Mucosa of rectum (tissue), 2 donors: ENCODE data around the gene LRRC10B.

Experiments
- H3K27ac ChIP-seq, 2 donors: one replicate each; pipeline ENCODE4 v1.7.0; 2013; ENCODE audit warnings: inconsistent platforms in 2 of 2, low read depth in 2 of 2, low read length in 2 of 2
- H3K27me3 ChIP-seq, 2 donors: one replicate each; pipeline ENCODE4 v1.7.0; 2013; ENCODE audit warnings: low read length in 2 of 2; ENCODE audit not compliant: control insufficient read depth in 2 of 2, insufficient read depth in 2 of 2
- H3K36me3 ChIP-seq, 2 donors: one replicate each; pipeline ENCODE4 v1.7.0; 2013; ENCODE audit warnings: low read length in 2 of 2; ENCODE audit not compliant: control insufficient read depth in 2 of 2, insufficient read depth in 2 of 2
- H3K4me1 ChIP-seq, 2 donors: one replicate each; pipeline ENCODE4 v1.7.0; 2013; ENCODE audit warnings: low read length in 2 of 2, mild to moderate bottlenecking in 1 of 2; ENCODE audit not compliant: control insufficient read depth in 2 of 2, insufficient read depth in 2 of 2
- H3K4me3 ChIP-seq, 2 donors: one replicate each; pipeline ENCODE4 v1.7.0; 2013; ENCODE audit warnings: low read length in 2 of 2
- H3K9ac ChIP-seq, 2 donors: one replicate each; pipeline ENCODE4 v1.7.0; 2013; ENCODE audit warnings: low read length in 2 of 2, low read depth in 1 of 2, mild to moderate bottlenecking in 1 of 2
- H3K9me3 ChIP-seq, 2 donors: one replicate each; pipeline ENCODE4 v1.7.0; 2013; ENCODE audit warnings: low read length in 2 of 2; ENCODE audit not compliant: control insufficient read depth in 2 of 2
- donor health status: healthy.
- donor health status: Normal muscosa, but diverticular disease.

Gene LRRC10B

DNA sequence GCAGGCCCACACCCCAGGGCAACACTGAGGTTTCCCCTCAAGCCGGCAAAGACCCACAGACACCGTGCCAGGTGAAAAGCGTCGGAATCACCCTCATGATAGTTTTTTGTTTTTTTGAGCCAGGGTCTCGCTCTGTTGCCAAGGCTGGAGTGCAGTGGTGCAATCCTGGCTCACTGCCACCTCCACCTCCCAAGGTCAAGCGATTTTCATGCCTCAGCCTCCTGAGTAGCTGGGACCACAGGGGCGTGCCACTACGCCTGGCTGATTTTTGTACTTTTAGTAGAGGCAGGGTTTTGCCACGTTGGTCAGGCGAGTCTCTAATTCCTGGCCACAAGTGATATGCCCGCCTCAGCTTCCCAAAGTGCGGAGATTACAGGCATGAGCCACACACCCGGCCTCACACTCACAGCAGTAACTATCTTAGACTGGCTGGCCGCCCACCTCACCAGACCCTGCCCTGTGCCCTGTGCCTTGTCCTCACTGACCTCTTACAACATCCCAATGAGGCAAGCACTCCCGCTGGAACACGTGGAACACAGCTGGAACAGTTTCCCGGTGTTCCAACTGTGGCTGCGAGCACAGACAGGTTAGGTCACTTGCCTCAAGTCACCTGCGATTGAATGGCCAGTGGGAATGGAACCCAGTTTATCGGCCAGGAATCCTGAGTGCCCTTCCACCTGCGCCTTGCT, 21.1 kb downstream of the LRRC10B start:
- no peaks in the 10 kb centered on the region for H3K9me3 ChIP-seq
- H3K36me3 ChIP-seq, result no peaks in the 10 kb centered on the region
- peaks cover 24 to 26% of the 10 kb centered on the region in 2 donors for H3K4me1 ChIP-seq
- no peak overlapping the region for H3K4me3 ChIP-seq
- H3K27ac ChIP-seq, result no peak overlapping the region
- H3K9ac ChIP-seq, result no peak overlapping the region
- H3K27me3 ChIP-seq, result peaks cover 3 to 4% of the 10 kb centered on the region in 2 donors

DNA sequence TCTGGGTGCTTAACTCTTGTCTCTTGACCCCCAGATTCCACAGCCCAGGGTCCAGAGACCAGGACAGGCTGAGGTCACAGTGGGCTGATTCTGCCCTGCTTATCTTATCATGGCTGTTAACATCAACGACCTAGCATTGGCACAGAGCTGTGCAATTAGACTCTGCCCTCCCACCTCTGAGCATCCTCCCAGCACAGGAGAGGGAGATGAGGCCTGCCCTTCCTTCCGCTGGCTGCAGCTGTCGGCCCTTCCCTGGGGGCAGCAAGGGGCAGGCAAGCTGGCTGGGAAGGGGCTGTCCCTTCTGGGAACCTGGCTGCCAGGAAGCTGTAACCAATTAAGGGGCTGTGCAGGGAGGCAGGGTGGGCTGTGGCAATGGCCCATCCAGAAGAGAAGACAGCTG, 22.5 kb downstream of the LRRC10B start:
- H3K4me1 ChIP-seq, result peaks cover 24 to 32% of the 10 kb centered on the region in 2 donors
- H3K4me3 ChIP-seq, result no peak overlapping the region
- H3K36me3 ChIP-seq, result no peaks in the 10 kb centered on the region
- no peaks in the 10 kb centered on the region for H3K9me3 ChIP-seq
- peaks cover 3 to 4% of the 10 kb centered on the region in 2 donors for H3K27me3 ChIP-seq
- H3K9ac ChIP-seq, result no peak overlapping the region
- H3K27ac ChIP-seq, result no peak overlapping the region

DNA sequence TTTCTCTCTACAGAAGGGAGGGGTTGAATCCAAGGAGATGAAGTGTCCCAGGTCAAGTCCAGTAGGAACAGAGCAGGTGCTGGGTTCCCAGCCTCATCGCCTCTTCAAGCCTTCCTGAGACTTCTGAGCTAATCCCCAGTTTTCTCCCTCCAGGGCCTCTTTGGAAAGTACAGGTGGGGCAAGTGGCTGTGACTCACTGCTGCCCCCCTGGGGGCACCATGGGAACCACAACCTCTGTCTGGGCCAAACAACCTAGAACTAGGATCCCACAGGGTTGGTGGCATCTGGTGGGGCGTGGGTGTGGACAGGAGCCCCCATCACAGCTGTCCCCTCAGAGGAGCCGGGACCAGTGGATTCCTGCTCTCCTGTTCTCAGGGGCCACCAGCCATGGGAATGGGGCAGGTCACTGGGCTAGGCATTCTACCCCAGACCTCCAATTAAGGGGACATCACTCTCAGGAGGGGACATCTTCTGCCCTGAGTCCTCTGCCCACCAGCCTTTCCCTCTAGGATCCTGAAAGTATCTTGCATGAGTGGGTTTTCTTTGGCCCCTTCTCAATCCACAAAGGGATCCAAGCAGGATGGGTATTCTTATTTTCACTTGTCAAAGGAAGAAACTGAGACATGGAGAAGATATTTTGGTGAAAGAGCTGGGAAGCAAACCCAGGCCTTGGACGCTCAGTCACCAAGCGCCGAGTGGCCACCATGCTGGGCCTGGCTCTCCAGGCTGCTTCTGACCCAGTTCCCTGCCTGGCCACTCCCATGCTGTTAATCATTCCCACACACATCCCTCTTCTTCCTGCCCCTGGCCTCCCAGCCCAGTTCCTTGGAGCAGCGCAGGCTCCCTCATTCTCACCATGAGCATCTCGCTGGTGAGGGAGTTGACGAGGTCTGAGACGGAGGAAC, 23.8 kb downstream of the LRRC10B start:
- H3K9me3 ChIP-seq, result no peaks in the 10 kb centered on the region
- peak overlapping the region in 1 of 2 donors; percentile 24 for H3K4me3 ChIP-seq
- H3K36me3 ChIP-seq, result no peaks in the 10 kb centered on the region
- H3K9ac ChIP-seq, result peak overlapping the region in 1 of 2 donors; percentile 49
- H3K27ac ChIP-seq, result peak overlapping the region; percentile 82 to 87
- peaks cover 3 to 4% of the 10 kb centered on the region in 2 donors for H3K27me3 ChIP-seq
- H3K4me1 ChIP-seq, result peaks cover 24 to 32% of the 10 kb centered on the region in 2 donors

DNA sequence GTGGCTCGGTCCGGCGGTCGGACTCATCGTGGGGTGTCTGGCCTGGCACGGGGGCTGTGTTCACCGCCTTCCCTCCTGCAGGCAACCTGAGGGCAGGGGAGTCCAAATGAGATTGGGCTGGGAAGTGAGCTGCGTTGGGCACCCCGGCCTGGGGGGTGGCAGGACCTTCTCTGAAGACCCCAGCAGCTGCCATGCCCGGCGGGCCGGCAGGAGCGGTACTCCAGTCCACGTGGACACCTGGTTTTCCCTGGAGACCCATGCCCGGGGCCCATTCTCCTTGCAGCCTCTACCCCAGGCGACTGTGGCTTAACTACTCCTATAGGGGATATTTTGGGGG, 24.5 kb downstream of the LRRC10B start:
- H3K4me1 ChIP-seq, result peaks cover 24 to 32% of the 10 kb centered on the region in 2 donors
- no peaks in the 10 kb centered on the region for H3K9me3 ChIP-seq
- peaks cover 0 to 4% of the 10 kb centered on the region in 2 donors for H3K27me3 ChIP-seq
- peak overlapping the region; percentile 82 to 87 for H3K27ac ChIP-seq
- H3K4me3 ChIP-seq, result peak overlapping the region in 1 of 2 donors; percentile 24
- peak overlapping the region in 1 of 2 donors; percentile 49 for H3K9ac ChIP-seq
- H3K36me3 ChIP-seq, result no peaks in the 10 kb centered on the region

DNA sequence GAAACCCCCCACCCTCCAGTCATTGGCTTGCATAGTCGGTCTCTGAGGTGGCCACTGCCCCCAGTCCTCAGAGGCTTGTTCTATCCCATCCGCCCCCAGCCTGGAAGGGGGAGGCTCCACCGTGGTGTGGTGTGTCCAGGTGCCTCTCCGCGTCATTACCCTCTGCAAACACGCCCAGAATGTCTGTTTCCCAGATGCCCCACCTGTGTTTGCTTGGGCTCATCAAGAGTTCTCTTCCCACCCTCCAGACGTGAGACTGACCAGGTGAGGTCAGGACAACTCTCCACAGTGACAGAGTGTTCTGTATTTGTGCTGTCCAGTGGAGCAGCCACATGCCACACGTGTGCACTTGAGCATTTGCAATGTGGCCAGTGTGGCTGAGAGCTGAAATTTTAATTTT, 24.9 kb downstream of the LRRC10B start:
- H3K27me3 ChIP-seq, result peaks cover 0 to 4% of the 10 kb centered on the region in 2 donors
- peak overlapping the region in 1 of 2 donors; percentile 49 for H3K9ac ChIP-seq
- peak overlapping the region; percentile 82 to 87 for H3K27ac ChIP-seq
- peaks cover 24 to 32% of the 10 kb centered on the region in 2 donors for H3K4me1 ChIP-seq
- H3K4me3 ChIP-seq, result no peak overlapping the region
- no peaks in the 10 kb centered on the region for H3K9me3 ChIP-seq
- no peaks in the 10 kb centered on the region for H3K36me3 ChIP-seq

DNA sequence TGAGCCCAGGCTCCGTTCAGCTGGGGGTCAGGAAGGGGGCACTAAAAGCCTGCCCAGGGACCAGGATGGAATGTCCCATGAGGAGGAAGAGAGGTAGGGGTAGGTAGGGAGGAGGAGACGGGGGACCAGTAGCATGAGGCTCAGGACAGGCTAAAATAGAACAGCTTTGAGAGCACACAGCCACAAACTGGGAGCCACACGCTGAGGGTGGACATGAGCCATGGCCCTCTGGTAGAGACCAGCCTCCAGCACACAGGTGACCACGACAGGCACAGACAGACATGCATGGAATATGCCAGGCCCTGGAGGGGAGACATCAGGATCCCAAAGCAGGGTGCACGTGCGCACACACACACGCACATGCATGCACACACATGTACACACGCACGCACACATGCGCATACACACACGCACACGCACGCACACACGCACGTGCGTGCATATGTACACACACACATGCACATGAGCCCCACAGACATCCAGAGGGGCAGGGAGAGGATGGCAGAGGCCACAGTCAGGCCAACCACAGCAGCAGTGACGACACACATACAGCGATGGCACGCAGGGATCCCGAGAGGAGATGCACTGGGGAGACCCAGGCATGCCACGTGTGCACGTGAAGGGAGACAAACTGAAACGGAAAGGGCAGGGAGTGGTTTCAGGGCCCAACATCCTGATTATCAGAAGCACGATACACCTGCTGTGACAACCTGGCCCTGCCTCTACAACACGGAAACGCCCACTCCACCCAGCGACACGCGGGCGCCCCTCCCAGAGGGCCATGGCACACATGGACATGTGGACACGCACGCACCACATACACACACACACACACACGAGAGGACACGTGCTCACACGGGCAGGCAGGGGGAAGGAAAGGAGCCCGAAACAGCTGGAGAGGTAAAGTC, 25.7 kb downstream of the LRRC10B start:
- Histone ChIP-seq H3K9ac (peak overlapping the region; percentile 0 to 44), H3K27ac (peak overlapping the region; percentile 82 to 87), H3K27me3 (peaks cover 0 to 7% of the 10 kb centered on the region in 2 donors), H3K36me3 (no peaks in the 10 kb centered on the region), H3K4me1 (peaks cover 24 to 32% of the 10 kb centered on the region in 2 donors), H3K9me3 (no peaks in the 10 kb centered on the region), H3K4me3 (peak overlapping the region in 1 of 2 donors; percentile 12)

DNA sequence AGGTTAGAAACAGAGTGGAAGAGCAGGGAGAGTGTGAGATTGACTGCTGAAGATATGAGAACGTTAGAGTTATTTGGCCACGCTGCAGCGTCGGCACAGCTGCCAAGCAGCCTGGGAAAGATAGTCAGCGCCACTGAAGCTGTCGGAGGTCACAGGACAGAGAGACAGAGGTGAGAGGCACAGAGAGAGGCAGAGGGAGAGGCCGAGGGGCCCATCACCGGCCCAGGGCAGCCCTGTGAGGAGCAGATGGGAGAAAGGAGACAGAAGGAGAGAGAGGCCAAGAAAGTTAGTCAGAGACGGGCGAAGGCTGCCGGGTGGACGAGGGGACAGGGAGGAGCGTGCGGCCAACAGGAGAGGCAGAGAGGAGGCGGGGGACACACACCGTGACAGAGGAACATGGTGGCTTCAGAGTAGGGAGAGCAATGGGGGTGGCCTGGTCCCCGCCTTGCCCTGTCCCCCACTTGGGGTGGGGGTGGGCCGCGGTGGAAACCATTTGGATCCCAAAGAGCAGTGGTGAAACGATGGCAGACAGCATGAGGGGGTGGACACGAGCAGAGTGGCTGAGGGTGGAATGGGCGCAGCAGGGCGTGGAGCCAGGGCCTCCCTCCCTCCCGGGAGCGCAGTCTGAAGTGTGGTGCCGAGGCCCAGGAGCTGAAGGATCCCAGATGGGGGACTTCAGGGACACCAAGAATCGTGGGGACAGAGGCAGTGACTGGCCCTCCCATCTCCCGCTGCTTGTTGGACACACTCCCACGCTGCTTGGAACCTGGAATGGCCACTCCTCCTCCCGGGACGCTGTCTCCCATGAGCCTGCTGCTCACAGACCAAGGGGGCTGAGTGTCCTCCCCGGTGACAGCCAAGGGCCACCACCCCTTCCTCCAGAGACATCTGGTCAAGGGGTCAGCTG, 26.6 kb downstream of the LRRC10B start:
- Histone ChIP-seq H3K9me3 (no peaks in the 10 kb centered on the region), H3K27ac (peak overlapping the region; percentile 82 to 87), H3K9ac (peak overlapping the region in 1 of 2 donors; percentile 40), H3K27me3 (peaks cover 0 to 7% of the 10 kb centered on the region in 2 donors), H3K36me3 (no peaks in the 10 kb centered on the region), H3K4me3 (no peak overlapping the region), H3K4me1 (peaks cover 24 to 32% of the 10 kb centered on the region in 2 donors)

DNA sequence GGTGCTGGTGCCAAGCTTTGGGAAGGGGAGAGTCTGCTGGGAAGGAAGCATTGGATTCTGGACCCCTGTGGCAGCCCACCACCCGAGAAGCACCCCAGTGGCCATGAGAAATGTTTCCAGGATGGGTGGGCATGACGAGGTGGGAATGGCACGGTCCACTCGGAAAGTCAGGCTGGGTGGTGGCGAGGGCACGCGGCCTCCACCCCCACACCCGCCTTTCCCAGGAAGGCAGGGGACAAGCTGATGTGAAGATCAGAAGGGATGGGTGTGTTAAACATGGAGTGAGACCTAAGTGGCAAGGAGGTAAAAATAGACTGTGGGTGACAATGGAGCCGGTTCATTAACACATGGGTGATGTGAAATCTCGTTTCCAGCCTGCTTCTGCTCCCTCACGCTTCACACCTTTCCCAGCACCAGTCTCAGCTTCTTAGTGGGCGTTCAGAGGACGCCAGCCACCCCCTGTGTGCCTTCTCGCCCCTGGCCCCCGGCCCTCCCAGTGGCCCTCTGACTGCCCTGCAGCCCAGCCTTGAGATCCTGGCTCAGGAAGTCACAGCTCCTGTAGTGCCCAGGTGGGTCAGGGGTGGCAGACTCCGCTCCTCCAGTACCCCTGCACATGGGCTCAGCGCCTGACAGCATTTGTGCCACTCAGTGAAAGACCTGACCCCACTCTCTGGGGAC, 27.6 kb downstream of the LRRC10B start:
- Histone ChIP-seq H3K27me3 (peaks cover 0 to 7% of the 10 kb centered on the region in 2 donors), H3K4me3 (no peak overlapping the region), H3K9me3 (no peaks in the 10 kb centered on the region), H3K9ac (no peak overlapping the region), H3K36me3 (no peaks in the 10 kb centered on the region), H3K4me1 (peaks cover 24 to 32% of the 10 kb centered on the region in 2 donors), H3K27ac (no peak overlapping the region)
